K562 (cell line): ENCODE measurements around the gene ANO10. TPM values are rescaled to one million over a fixed set of nuclear protein-coding genes. Genes with fewer than 3 reads are reported as not detected.

Source experiments
- ATAC-seq: fragments of 200-7000 bp; cut with Tn5 transposase; 3 replicates; pipeline ENCODE4 v1.9.1; 2020; ENCODE audit warnings: moderate library complexity
- BruUV-seq: library from RNA; stranded (reverse); fragments of 400-500 nt; replicated peaks from 2 replicates; lab custom pipeline; 2021; lab: Mats Ljungman, UMichigan
- CTCF ChIA-PET: fragments of 300-600 bp; formaldehyde crosslinking; extraction: SDS; loops from one replicate; lab custom pipeline; 2021; ENCODE audit warnings: low intra/inter-chr PET ratio; lab: Yijun Ruan, JAX
- POLR2A ChIA-PET: fragments of 300-600, 350-650 bp; sonication (Branson Sonifier 250); formaldehyde crosslinking; extraction: SDS; loops from one replicate; lab custom pipeline; 2021; ENCODE audit warnings: antibody characterized with exemption, inconsistent platforms; lab: Yijun Ruan, JAX
- DNase-seq, 4 experiments: peaks; one replicate each; pipeline versions ENCODE4 v3.0.0 to v3.0.0-alpha.2; 2011 to 2018; ENCODE audit warnings: low spot score in 3 of 4, mixed read lengths in 3 of 4; ENCODE audit errors: extremely low read depth in 1 of 4
- FAIRE-seq: peaks from 2 replicates; lab custom pipeline; 2011; peaks lifted over from hg19 to GRCh38; lab: Jason Lieb, UNC
- H2AFZ ChIP-seq: 2 replicates; pipeline ENCODE4 v1.6.0; 2011; ENCODE audit warnings: low read depth, low read length, control low read depth, inconsistent platforms
- H3K27ac ChIP-seq: fragments of 200-600 bp; 3 replicates; pipeline ENCODE4 v1.8.0; 2011; ENCODE audit warnings: low read depth, mild to moderate bottlenecking, control low read depth, inconsistent platforms, low read length, moderate library complexity, mixed read lengths; ENCODE audit errors: extremely low read depth
- H3K27me3 ChIP-seq, 2 experiments: fragments of 300-600 bp in 1 of 2; 2 replicates in 1 of 2; 3 replicates in 1 of 2; pipeline versions ENCODE4 v1.6.0 to v1.8.0; 2011; ENCODE audit warnings: inconsistent platforms in 2 of 2, low read length in 2 of 2, mild to moderate bottlenecking in 1 of 2, mixed read lengths in 1 of 2, moderate library complexity in 1 of 2; ENCODE audit not compliant: control insufficient read depth in 2 of 2, insufficient read depth in 2 of 2
- H3K36me3 ChIP-seq: fragments of 300-600 bp; 3 replicates; pipeline ENCODE4 v1.8.0; 2011; ENCODE audit warnings: mild to moderate bottlenecking, low read length, inconsistent platforms; ENCODE audit not compliant: control insufficient read depth, insufficient read depth
- H3K4me1 ChIP-seq, 2 experiments: fragments of 200-600 bp in 1 of 2; replicated peaks in 1 of 2; 2 replicates in 1 of 2; 3 replicates in 1 of 2; pipeline versions ENCODE4 v1.5.1 to v1.8.0; 2011; ENCODE audit warnings: inconsistent platforms in 2 of 2, low read length in 2 of 2, mild to moderate bottlenecking in 1 of 2, mixed read lengths in 1 of 2, moderate library complexity in 1 of 2; ENCODE audit not compliant: control insufficient read depth in 2 of 2, insufficient read depth in 2 of 2
- H3K4me2 ChIP-seq: 2 replicates; pipeline ENCODE4 v1.6.1; 2011; ENCODE audit warnings: low read length, control low read depth, inconsistent platforms, mixed read lengths; ENCODE audit not compliant: insufficient read depth
- H3K4me3 ChIP-seq: fragments of 200-600 bp; sonication (generic), shearing (Covaris generic); 2 replicates; pipeline ENCODE4 v1.5.1; 2016; ENCODE audit warnings: control low read depth, inconsistent platforms
- H3K79me2 ChIP-seq: fragments of 200-600 bp; 3 replicates; pipeline ENCODE4 v1.8.0; 2011; ENCODE audit warnings: low read length, inconsistent platforms; ENCODE audit not compliant: control insufficient read depth, insufficient read depth
- H3K9ac ChIP-seq, 2 experiments: 2 replicates each; pipeline versions ENCODE4 v1.6.0 to v1.6.1; 2011; ENCODE audit warnings: low read depth in 2 of 2, low read length in 2 of 2, control low read depth in 1 of 2, inconsistent platforms in 1 of 2, mild to moderate bottlenecking in 1 of 2, mixed read lengths in 1 of 2; ENCODE audit not compliant: insufficient read depth in 1 of 2
- H3K9me1 ChIP-seq: one replicate; pipeline ENCODE4 v1.6.0; 2011; ENCODE audit warnings: inconsistent platforms, mild to moderate bottlenecking, low read length, moderate library complexity; ENCODE audit not compliant: control insufficient read depth, insufficient read depth
- H3K9me3 ChIP-seq: replicated peaks from 2 replicates; pipeline ENCODE4 v1.5.1; 2011; ENCODE audit warnings: low read depth, low read length, inconsistent platforms; ENCODE audit not compliant: control insufficient read depth, insufficient read depth
- H4K20me1 ChIP-seq: replicated peaks from 2 replicates; pipeline ENCODE4 v1.6.1; 2011; ENCODE audit warnings: low read length, inconsistent platforms, mixed read lengths; ENCODE audit not compliant: control insufficient read depth, insufficient read depth
- FOSL1 ChIP-seq: fragments of 200-800 bp; sonication (Bioruptor generic); conservative IDR thresholded peaks from 2 replicates; pipeline ENCODE4 v1.6.1; 2016; ENCODE audit warnings: missing genetic modification characterization, missing compliant biosample characterization
- MAFK ChIP-seq: IDR thresholded peaks from 2 replicates; pipeline ENCODE4 v1.6.1; 2011; ENCODE audit warnings: low read length, improper control_type of control experiment
- MAZ ChIP-seq, 2 experiments: fragments of 450-650 bp in 1 of 2; sonication (generic) in 1 of 2; formaldehyde crosslinking; IDR thresholded peaks in 1 of 2; conservative IDR thresholded peaks in 1 of 2; 2 replicates each; pipeline versions ENCODE4 v1.4.0 to v1.5.0; 2020; ENCODE audit warnings: mild to moderate bottlenecking in 1 of 2, missing genetic modification reagents in 1 of 2
- MEIS2 ChIP-seq: fragments of 450-650 bp; IDR thresholded peaks from 2 replicates; pipeline ENCODE4 v1.6.1; 2014; ENCODE audit warnings: mild to moderate bottlenecking; ENCODE audit not compliant: partially characterized antibody
- TCF7L2 ChIP-seq: fragments of 150-350 bp; IDR thresholded peaks from 2 replicates; pipeline ENCODE4 v1.6.1; 2016; ENCODE audit warnings: low read depth, mild to moderate bottlenecking, low read length, moderate library complexity
- ZNF316 ChIP-seq: fragments of 450-650 bp; IDR thresholded peaks from 2 replicates; pipeline ENCODE4 v1.6.1; 2016
- WGBS: fragments of 100-300 bp; shearing (Covaris generic); methylation state at CpG from one replicate; pipeline ENCODE4 v1.1.6; 2016; ENCODE audit warnings: low coverage, mixed read lengths; ENCODE audit not compliant: insufficient coverage; ENCODE audit errors: missing lambda C conversion rate; 5-methylcytosine and 5-hydroxymethylcytosine counted together
- in situ Hi-C: fragments of 300-500 bp; cut with MboI; formaldehyde crosslinking; loops from 4 replicates; pipeline ENCODE4 v1.15.0; 2018; ENCODE audit warnings: inconsistent platforms, mixed read lengths
- intact Hi-C: fragments of 100-400 bp; cut with micrococcal nuclease; formaldehyde crosslinking; loops from 2 replicates; pipeline ENCODE4 v1.14.2; 2022
- polyA plus RNA-seq, 8 experiments: library from polyadenylated mRNA; depleted of rRNA in 4 of 8; stranded (reverse) in 5 of 8; unstranded in 3 of 8; fragments of >200 nt; fragmentation: Nextera tagmentation in 2 of 8; fragmentation: Illumina TruSeq in 1 of 8; extraction: Ambion mirVana in 2 of 8; extraction: Trizol in 1 of 8; gene quantifications; 2 replicates each; pipeline versions ENCODE4 v1.2.1 to v1.2.3, GENCODE V29; 2011 to 2014; ENCODE audit warnings: inconsistent platforms in 1 of 8, missing spikeins in 1 of 8
- total RNA-seq, 7 experiments: library from RNA; depleted of rRNA in 6 of 7; stranded (reverse); fragments of >200 nt in 6 of 7; fragmentation: Illumina TruSeq in 2 of 7; extraction: Trizol in 2 of 7; gene quantifications; 2 replicates each; pipeline versions ENCODE4 v1.2.1 to v1.2.3, GENCODE V29; 2011 to 2021; ENCODE audit warnings: low replicate concordance in 1 of 7
- TF ChIP-seq, protein P1 (sequence below): sonication (generic); formaldehyde crosslinking; IDR thresholded peaks from 2 replicates; pipeline ENCODE4 v1.8.1; 2023; ENCODE audit warnings: mild to moderate bottlenecking, missing genetic modification reagents
- TF ChIP-seq, protein P2 (sequence below): fragments of 150-350 bp; IDR thresholded peaks from 2 replicates; pipeline ENCODE4 v1.6.1; 2014; ENCODE audit warnings: low read depth, mild to moderate bottlenecking, low read length, borderline replicate concordance
- TF ChIP-seq, protein P3 (sequence below): fragments of 250-450 bp; sonication (Bioruptor Pico); IDR thresholded peaks from 2 replicates; pipeline ENCODE4 v1.4.0; 2020

Gene ANO10
- total and polyA plus RNA-seq, 9 of the 15 experiments (the other 6 are each of a cell fraction or from before 2014, with no cell fraction given): 6.4 to 46.0 (median 32.3) TPM

DNA sequence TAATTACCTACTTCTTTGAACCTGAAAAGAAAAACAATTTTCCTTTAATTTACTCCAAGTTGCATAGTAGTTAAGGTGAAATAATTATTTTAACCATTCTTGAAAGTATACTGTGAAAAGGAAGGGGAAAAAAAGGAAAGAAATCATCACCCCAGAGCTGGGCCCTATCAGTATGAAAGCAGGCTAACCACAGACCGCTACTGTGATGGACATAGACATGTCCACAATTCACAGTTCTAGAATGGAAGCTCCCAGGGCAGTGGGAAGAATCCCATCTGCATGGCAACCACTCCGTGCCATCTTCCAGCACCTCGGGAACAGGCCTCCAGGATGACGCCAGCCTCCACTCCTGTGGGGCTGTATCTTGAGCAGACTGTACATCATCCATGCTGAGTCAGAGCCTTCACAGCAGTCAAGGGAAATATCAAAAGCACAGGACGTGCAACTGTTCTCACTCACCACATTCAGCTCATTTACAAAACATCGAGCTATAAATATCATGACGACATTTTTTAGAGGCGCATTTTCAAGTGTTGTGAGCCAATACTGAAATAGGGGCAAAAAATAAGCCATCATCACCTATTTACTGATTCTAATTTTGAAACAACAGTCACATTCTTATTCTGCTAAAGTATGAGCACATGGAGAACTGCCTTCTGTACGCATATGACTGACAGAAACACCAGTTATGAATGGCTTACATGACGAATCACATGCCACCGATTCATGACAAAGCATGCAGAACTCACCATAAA is 215.7 kb downstream of the ANO10 start:
- Histone ChIP-seq H3K9ac (no peak overlapping the region), H4K20me1 (no peaks in the 10 kb centered on the region), H3K9me3 (no peaks in the 10 kb centered on the region), H3K79me2 (no peaks in the 10 kb centered on the region), H3K36me3 (no peaks in the 10 kb centered on the region), H3K4me1 (peaks cover 0 to 12% of the 10 kb centered on the region in 2 experiments; a peak in 3 of 5 replicates), H3K27ac (no peak overlapping the region), H2AFZ (no peak overlapping the region), H3K4me3 (no peak overlapping the region), H3K27me3 (no peaks in the 10 kb centered on the region), H3K4me2 (peak overlapping the region; percentile 23; the same call in 1 of the 2 replicates), H3K9me1 (no peaks in the 10 kb centered on the region)
- POLR2A ChIA-PET: interaction anchor here (0.7 to 0.8 kb wide), 2 partner anchors 9 to 14 kb away, joined by 3 read pairs; no protein-coding TSS in a partner anchor
- in situ Hi-C loops (no loop called here), intact Hi-C loops (no loop called here)
- FAIRE-seq (no peak), ATAC-seq (peak; percentile 73), DNase-seq (peak in 2 of 4 experiments; percentile 26 to 47)
- CTCF ChIA-PET: no interaction called here
- WGBS: 47% methylated on average over 11 of the region's 11 CpGs
- no TSS peak for BruUV-seq
- peak; percentile 61 for TF ChIP-seq MAFK
- TF ChIP-seq, protein P1, sequence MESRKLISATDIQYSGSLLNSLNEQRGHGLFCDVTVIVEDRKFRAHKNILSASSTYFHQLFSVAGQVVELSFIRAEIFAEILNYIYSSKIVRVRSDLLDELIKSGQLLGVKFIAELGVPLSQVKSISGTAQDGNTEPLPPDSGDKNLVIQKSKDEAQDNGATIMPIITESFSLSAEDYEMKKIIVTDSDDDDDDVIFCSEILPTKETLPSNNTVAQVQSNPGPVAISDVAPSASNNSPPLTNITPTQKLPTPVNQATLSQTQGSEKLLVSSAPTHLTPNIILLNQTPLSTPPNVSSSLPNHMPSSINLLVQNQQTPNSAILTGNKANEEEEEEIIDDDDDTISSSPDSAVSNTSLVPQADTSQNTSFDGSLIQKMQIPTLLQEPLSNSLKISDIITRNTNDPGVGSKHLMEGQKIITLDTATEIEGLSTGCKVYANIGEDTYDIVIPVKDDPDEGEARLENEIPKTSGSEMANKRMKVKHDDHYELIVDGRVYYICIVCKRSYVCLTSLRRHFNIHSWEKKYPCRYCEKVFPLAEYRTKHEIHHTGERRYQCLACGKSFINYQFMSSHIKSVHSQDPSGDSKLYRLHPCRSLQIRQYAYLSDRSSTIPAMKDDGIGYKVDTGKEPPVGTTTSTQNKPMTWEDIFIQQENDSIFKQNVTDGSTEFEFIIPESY: peak; percentile 87
- peak in 1 of 2 experiments; percentile 45; a peak in 1 of 4 replicates for TF ChIP-seq MAZ (CRISPR knock-in tag; conservative IDR thresholded peaks at IDR 0.05 in 1 of 2, IDR thresholded peaks at IDR 0.05 in 1 of 2)
- peak; percentile 49 for TF ChIP-seq MEIS2
- TF ChIP-seq, protein P2, sequence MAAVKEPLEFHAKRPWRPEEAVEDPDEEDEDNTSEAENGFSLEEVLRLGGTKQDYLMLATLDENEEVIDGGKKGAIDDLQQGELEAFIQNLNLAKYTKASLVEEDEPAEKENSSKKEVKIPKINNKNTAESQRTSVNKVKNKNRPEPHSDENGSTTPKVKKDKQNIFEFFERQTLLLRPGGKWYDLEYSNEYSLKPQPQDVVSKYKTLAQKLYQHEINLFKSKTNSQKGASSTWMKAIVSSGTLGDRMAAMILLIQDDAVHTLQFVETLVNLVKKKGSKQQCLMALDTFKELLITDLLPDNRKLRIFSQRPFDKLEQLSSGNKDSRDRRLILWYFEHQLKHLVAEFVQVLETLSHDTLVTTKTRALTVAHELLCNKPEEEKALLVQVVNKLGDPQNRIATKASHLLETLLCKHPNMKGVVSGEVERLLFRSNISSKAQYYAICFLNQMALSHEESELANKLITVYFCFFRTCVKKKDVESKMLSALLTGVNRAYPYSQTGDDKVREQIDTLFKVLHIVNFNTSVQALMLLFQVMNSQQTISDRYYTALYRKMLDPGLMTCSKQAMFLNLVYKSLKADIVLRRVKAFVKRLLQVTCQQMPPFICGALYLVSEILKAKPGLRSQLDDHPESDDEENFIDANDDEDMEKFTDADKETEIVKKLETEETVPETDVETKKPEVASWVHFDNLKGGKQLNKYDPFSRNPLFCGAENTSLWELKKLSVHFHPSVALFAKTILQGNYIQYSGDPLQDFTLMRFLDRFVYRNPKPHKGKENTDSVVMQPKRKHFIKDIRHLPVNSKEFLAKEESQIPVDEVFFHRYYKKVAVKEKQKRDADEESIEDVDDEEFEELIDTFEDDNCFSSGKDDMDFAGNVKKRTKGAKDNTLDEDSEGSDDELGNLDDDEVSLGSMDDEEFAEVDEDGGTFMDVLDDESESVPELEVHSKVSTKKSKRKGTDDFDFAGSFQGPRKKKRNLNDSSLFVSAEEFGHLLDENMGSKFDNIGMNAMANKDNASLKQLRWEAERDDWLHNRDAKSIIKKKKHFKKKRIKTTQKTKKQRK: no peak
- TF ChIP-seq, protein P3, sequence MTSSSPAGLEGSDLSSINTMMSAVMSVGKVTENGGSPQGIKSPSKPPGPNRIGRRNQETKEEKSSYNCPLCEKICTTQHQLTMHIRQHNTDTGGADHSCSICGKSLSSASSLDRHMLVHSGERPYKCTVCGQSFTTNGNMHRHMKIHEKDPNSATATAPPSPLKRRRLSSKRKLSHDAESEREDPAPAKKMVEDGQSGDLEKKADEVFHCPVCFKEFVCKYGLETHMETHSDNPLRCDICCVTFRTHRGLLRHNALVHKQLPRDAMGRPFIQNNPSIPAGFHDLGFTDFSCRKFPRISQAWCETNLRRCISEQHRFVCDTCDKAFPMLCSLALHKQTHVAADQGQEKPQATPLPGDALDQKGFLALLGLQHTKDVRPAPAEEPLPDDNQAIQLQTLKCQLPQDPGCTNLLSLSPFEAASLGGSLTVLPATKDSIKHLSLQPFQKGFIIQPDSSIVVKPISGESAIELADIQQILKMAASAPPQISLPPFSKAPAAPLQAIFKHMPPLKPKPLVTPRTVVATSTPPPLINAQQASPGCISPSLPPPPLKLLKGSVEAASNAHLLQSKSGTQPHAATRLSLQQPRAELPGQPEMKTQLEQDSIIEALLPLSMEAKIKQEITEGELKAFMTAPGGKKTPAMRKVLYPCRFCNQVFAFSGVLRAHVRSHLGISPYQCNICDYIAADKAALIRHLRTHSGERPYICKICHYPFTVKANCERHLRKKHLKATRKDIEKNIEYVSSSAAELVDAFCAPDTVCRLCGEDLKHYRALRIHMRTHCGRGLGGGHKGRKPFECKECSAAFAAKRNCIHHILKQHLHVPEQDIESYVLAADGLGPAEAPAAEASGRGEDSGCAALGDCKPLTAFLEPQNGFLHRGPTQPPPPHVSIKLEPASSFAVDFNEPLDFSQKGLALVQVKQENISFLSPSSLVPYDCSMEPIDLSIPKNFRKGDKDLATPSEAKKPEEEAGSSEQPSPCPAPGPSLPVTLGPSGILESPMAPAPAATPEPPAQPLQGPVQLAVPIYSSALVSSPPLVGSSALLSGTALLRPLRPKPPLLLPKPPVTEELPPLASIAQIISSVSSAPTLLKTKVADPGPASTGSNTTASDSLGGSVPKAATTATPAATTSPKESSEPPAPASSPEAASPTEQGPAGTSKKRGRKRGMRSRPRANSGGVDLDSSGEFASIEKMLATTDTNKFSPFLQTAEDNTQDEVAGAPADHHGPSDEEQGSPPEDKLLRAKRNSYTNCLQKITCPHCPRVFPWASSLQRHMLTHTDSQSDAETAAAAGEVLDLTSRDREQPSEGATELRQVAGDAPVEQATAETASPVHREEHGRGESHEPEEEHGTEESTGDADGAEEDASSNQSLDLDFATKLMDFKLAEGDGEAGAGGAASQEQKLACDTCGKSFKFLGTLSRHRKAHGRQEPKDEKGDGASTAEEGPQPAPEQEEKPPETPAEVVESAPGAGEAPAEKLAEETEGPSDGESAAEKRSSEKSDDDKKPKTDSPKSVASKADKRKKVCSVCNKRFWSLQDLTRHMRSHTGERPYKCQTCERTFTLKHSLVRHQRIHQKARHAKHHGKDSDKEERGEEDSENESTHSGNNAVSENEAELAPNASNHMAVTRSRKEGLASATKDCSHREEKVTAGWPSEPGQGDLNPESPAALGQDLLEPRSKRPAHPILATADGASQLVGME (CRISPR knock-in tag): 0 out of 2 replicates have a peak, but pooled peaks have one; percentile 32
- 0 out of 2 replicates have a peak, but pooled peaks have one; percentile 13 for TF ChIP-seq FOSL1 (tag)
- TF ChIP-seq ZNF316: peak; percentile 13; the same call in 1 of the 2 replicates
- no peak for TF ChIP-seq TCF7L2
